ENCODE measurements around the gene DACH2. TPM values are rescaled to one million over a fixed set of nuclear protein-coding genes. Genes with fewer than 3 reads are reported as not detected.

Gene DACH2
- total and polyA plus RNA-seq, 4 donors, result 0.13 TPM; not detected in 3

GRCh38 chrX:86348669-86349068 is 200.4 kb downstream of the DACH2 start:
- Histone ChIP-seq H3K27me3 (ENCODE audit: control insufficient read depth in 1 of 2, insufficient read depth in 2 of 2, low read length in 1 of 2) (no peaks in the 10 kb centered on the region), H3K4me1 (ENCODE audit: control insufficient read depth in 1 of 2, insufficient read depth in 2 of 2, low read length in 2 of 2) (no peaks in the 10 kb centered on the region), H3K36me3 (ENCODE audit: control insufficient read depth in 1 of 2, insufficient read depth in 2 of 2, low read length in 1 of 2) (no peaks in the 10 kb centered on the region), H3K27ac (ENCODE audit: low read depth in 1 of 2, low read length in 2 of 2) (no peak overlapping the region), H3K9me3 (ENCODE audit: control insufficient read depth, low read length) (no peaks in the 10 kb centered on the region), H3K4me3 (ENCODE audit: low read length in 2 of 2) (no peak overlapping the region)
- DNase-seq (no peak), ATAC-seq (ENCODE audit: low FRiP score) (no peak)
- intact Hi-C loops (cut with DNase I), result no loop called here
- 44 to 70% methylated on average over 4 of the region's 4 CpGs for WGBS, 2 donors

- WGBS, 2 donors, result 83 to 94% methylated on average over 11 of the region's 11 CpGs
- Histone ChIP-seq H3K4me1 (ENCODE audit: control insufficient read depth in 1 of 2, insufficient read depth in 2 of 2, low read length in 2 of 2) (no peaks in the 10 kb centered on the region), H3K36me3 (ENCODE audit: control insufficient read depth in 1 of 2, insufficient read depth in 2 of 2, low read length in 1 of 2) (no peaks in the 10 kb centered on the region), H3K27ac (ENCODE audit: low read depth in 1 of 2, low read length in 2 of 2) (no peak overlapping the region), H3K27me3 (ENCODE audit: control insufficient read depth in 1 of 2, insufficient read depth in 2 of 2, low read length in 1 of 2) (no peaks in the 10 kb centered on the region), H3K9me3 (ENCODE audit: control insufficient read depth, low read length) (no peaks in the 10 kb centered on the region), H3K4me3 (ENCODE audit: low read length in 2 of 2) (no peak overlapping the region)
- no peak for DNase-seq
- no peak for ATAC-seq (ENCODE audit: low FRiP score)
- intact Hi-C loops (cut with DNase I), result no loop called here
These were observed 200.9 kb downstream of the DACH2 start for GRCh38 chrX:86349115-86349514.

GRCh38 chrX:86369847-86370630 is 221.8 kb downstream of the DACH2 start:
- WGBS, 2 donors, result 5 to 17% methylated on average over 3 of the region's 3 CpGs
- no peak overlapping the region for H3K4me3 ChIP-seq (ENCODE audit: low read length in 2 of 2)
- H3K4me1 ChIP-seq (ENCODE audit: control insufficient read depth in 1 of 2, insufficient read depth in 2 of 2, low read length in 2 of 2), result no peaks in the 10 kb centered on the region
- H3K27me3 ChIP-seq (ENCODE audit: control insufficient read depth in 1 of 2, insufficient read depth in 2 of 2, low read length in 1 of 2), result no peaks in the 10 kb centered on the region
- H3K9me3 ChIP-seq (ENCODE audit: control insufficient read depth, low read length), result no peaks in the 10 kb centered on the region
- H3K27ac ChIP-seq (ENCODE audit: low read depth in 1 of 2, low read length in 2 of 2), result no peak overlapping the region
- H3K36me3 ChIP-seq (ENCODE audit: control insufficient read depth in 1 of 2, insufficient read depth in 2 of 2, low read length in 1 of 2), result no peaks in the 10 kb centered on the region
- DNase-seq (no peak), ATAC-seq (ENCODE audit: low FRiP score) (no peak)
- intact Hi-C loops (cut with DNase I), result no loop called here

- WGBS, 2 donors, result 59 to 61% methylated on average over 1 of the region's 1 CpG
- intact Hi-C loops (cut with DNase I), result no loop called here
- Histone ChIP-seq H3K4me1 (ENCODE audit: control insufficient read depth in 1 of 2, insufficient read depth in 2 of 2, low read length in 2 of 2) (no peaks in the 10 kb centered on the region), H3K36me3 (ENCODE audit: control insufficient read depth in 1 of 2, insufficient read depth in 2 of 2, low read length in 1 of 2) (no peaks in the 10 kb centered on the region), H3K4me3 (ENCODE audit: low read length in 2 of 2) (no peak overlapping the region), H3K27me3 (ENCODE audit: control insufficient read depth in 1 of 2, insufficient read depth in 2 of 2, low read length in 1 of 2) (no peaks in the 10 kb centered on the region), H3K27ac (ENCODE audit: low read depth in 1 of 2, low read length in 2 of 2) (no peak overlapping the region), H3K9me3 (ENCODE audit: control insufficient read depth, low read length) (no peaks in the 10 kb centered on the region)
- DNase-seq, result no peak
- no peak for ATAC-seq (ENCODE audit: low FRiP score)
These were observed 222.7 kb downstream of the DACH2 start for GRCh38 chrX:86370927-86371326.

- Histone ChIP-seq H3K27ac (ENCODE audit: low read depth in 1 of 2, low read length in 2 of 2) (no peak overlapping the region), H3K4me1 (ENCODE audit: control insufficient read depth in 1 of 2, insufficient read depth in 2 of 2, low read length in 2 of 2) (no peaks in the 10 kb centered on the region), H3K4me3 (ENCODE audit: low read length in 2 of 2) (no peak overlapping the region), H3K27me3 (ENCODE audit: control insufficient read depth in 1 of 2, insufficient read depth in 2 of 2, low read length in 1 of 2) (no peaks in the 10 kb centered on the region), H3K9me3 (ENCODE audit: control insufficient read depth, low read length) (no peaks in the 10 kb centered on the region), H3K36me3 (ENCODE audit: control insufficient read depth in 1 of 2, insufficient read depth in 2 of 2, low read length in 1 of 2) (no peaks in the 10 kb centered on the region)
- no peak for DNase-seq
- ATAC-seq (ENCODE audit: low FRiP score), result no peak
- intact Hi-C loops (cut with DNase I), result no loop called here
These were observed 231.0 kb downstream of the DACH2 start for GRCh38 chrX:86379209-86379608.

GRCh38 chrX:86383681-86384540 is 235.7 kb downstream of the DACH2 start:
- no peaks in the 10 kb centered on the region for H3K27me3 ChIP-seq (ENCODE audit: control insufficient read depth in 1 of 2, insufficient read depth in 2 of 2, low read length in 1 of 2)
- no peak overlapping the region for H3K27ac ChIP-seq (ENCODE audit: low read depth in 1 of 2, low read length in 2 of 2)
- H3K36me3 ChIP-seq (ENCODE audit: control insufficient read depth in 1 of 2, insufficient read depth in 2 of 2, low read length in 1 of 2), result no peaks in the 10 kb centered on the region
- no peak for ATAC-seq (ENCODE audit: low FRiP score)
- H3K4me1 ChIP-seq (ENCODE audit: control insufficient read depth in 1 of 2, insufficient read depth in 2 of 2, low read length in 2 of 2), result no peaks in the 10 kb centered on the region
- intact Hi-C loops (cut with DNase I), result no loop called here
- H3K9me3 ChIP-seq (ENCODE audit: control insufficient read depth, low read length), result no peaks in the 10 kb centered on the region
- 31 to 49% methylated on average over 3 of the region's 3 CpGs for WGBS, 2 donors
- DNase-seq, result no peak
- H3K4me3 ChIP-seq (ENCODE audit: low read length in 2 of 2), result no peak overlapping the region

- H3K36me3 ChIP-seq (ENCODE audit: control insufficient read depth in 1 of 2, insufficient read depth in 2 of 2, low read length in 1 of 2), result no peaks in the 10 kb centered on the region
- DNase-seq (no peak), ATAC-seq (ENCODE audit: low FRiP score) (no peak)
- intact Hi-C loops (cut with DNase I), result no loop called here
- H3K9me3 ChIP-seq (ENCODE audit: control insufficient read depth, low read length), result no peaks in the 10 kb centered on the region
- 61 to 84% methylated on average over 4 of the region's 4 CpGs for WGBS, 2 donors
- H3K27me3 ChIP-seq (ENCODE audit: control insufficient read depth in 1 of 2, insufficient read depth in 2 of 2, low read length in 1 of 2), result no peaks in the 10 kb centered on the region
- no peak overlapping the region for H3K27ac ChIP-seq (ENCODE audit: low read depth in 1 of 2, low read length in 2 of 2)
- no peak overlapping the region for H3K4me3 ChIP-seq (ENCODE audit: low read length in 2 of 2)
- no peaks in the 10 kb centered on the region for H3K4me1 ChIP-seq (ENCODE audit: control insufficient read depth in 1 of 2, insufficient read depth in 2 of 2, low read length in 2 of 2)
These were observed 259.1 kb downstream of the DACH2 start for GRCh38 chrX:86407371-86407770.

- Histone ChIP-seq H3K27ac (ENCODE audit: low read depth in 1 of 2, low read length in 2 of 2) (no peak overlapping the region), H3K36me3 (ENCODE audit: control insufficient read depth in 1 of 2, insufficient read depth in 2 of 2, low read length in 1 of 2) (no peaks in the 10 kb centered on the region), H3K27me3 (ENCODE audit: control insufficient read depth in 1 of 2, insufficient read depth in 2 of 2, low read length in 1 of 2) (no peaks in the 10 kb centered on the region), H3K4me3 (ENCODE audit: low read length in 2 of 2) (no peak overlapping the region), H3K4me1 (ENCODE audit: control insufficient read depth in 1 of 2, insufficient read depth in 2 of 2, low read length in 2 of 2) (no peaks in the 10 kb centered on the region), H3K9me3 (ENCODE audit: control insufficient read depth, low read length) (no peaks in the 10 kb centered on the region)
- 52 to 53% methylated on average over 1 of the region's 1 CpG for WGBS, 2 donors
- ATAC-seq (ENCODE audit: low FRiP score) (no peak), DNase-seq (no peak)
- intact Hi-C loops (cut with DNase I), result no loop called here
These were observed 273.5 kb downstream of the DACH2 start for GRCh38 chrX:86421771-86422170.

- Histone ChIP-seq H3K9me3 (ENCODE audit: control insufficient read depth, low read length) (no peaks in the 10 kb centered on the region), H3K4me3 (ENCODE audit: low read length in 2 of 2) (no peak overlapping the region), H3K27me3 (ENCODE audit: control insufficient read depth in 1 of 2, insufficient read depth in 2 of 2, low read length in 1 of 2) (no peaks in the 10 kb centered on the region), H3K36me3 (ENCODE audit: control insufficient read depth in 1 of 2, insufficient read depth in 2 of 2, low read length in 1 of 2) (no peaks in the 10 kb centered on the region), H3K27ac (ENCODE audit: low read depth in 1 of 2, low read length in 2 of 2) (no peak overlapping the region), H3K4me1 (ENCODE audit: control insufficient read depth in 1 of 2, insufficient read depth in 2 of 2, low read length in 2 of 2) (no peaks in the 10 kb centered on the region)
- intact Hi-C loops (cut with DNase I), result no loop called here
- no peak for DNase-seq
- no peak for ATAC-seq (ENCODE audit: low FRiP score)
These were observed 287.9 kb downstream of the DACH2 start for GRCh38 chrX:86436116-86436515.

All from aorta (tissue), 5 donors.